ENCODE measurements around the gene ZFAND3.

- TF ChIP-seq POLR2A (IDR thresholded peaks at IDR 0.05) (no peak), CTCF (IDR thresholded peaks at IDR 0.05) (no peak)
These were observed 372.5 kb downstream of the ZFAND3 start for GRCh38 chr6:38192011-38192410.

All from upper lobe of left lung (tissue), 4 donors.